ENCODE results near the gene KCMF1. TPM values are rescaled to one million over a fixed set of nuclear protein-coding genes. Genes with fewer than 3 reads are reported as not detected.

Gene KCMF1
- total and polyA plus RNA-seq, 10 of the 15 experiments (the other 5 are each of a cell fraction or from before 2014, with no cell fraction given), result 8.4 to 124 (median 43.0) TPM

- Histone ChIP-seq H4K20me1 (ENCODE audit: control insufficient read depth, insufficient read depth) (no peaks in the 10 kb centered on the region), H3K4me1 (ENCODE audit: control insufficient read depth, insufficient read depth, low read length) (peaks cover 10% of the 10 kb centered on the region), H3K9me3 (replicated peaks; ENCODE audit: control insufficient read depth, insufficient read depth, low read length) (peaks cover 7% of the 10 kb centered on the region; the same call in 2 of the 3 replicates), H3K9ac (ENCODE audit: control insufficient read depth, insufficient read depth, low read length) (no peak overlapping the region), H3K27ac (ENCODE audit: control insufficient read depth, insufficient read depth) (no peak overlapping the region), H3K27me3 (replicated peaks in 1 of 2; ENCODE audit: control insufficient read depth in 2 of 2, insufficient read depth in 2 of 2, low read length in 1 of 2) (no peaks in the 10 kb centered on the region), H3K4me2 (ENCODE audit: control insufficient read depth, insufficient read depth) (no peak overlapping the region), H2AFZ (ENCODE audit: control insufficient read depth, low read depth, low read length) (no peak overlapping the region), H3K4me3 (no peak overlapping the region), H3K79me2 (ENCODE audit: control insufficient read depth, insufficient read depth, low read length) (peaks cover 86% of the 10 kb centered on the region), H3K36me3 (ENCODE audit: control insufficient read depth in 2 of 2, insufficient read depth in 2 of 2, low read length in 1 of 2) (peaks cover 0 to 13% of the 10 kb centered on the region in 2 experiments; a peak in 1 of 4 replicates)
- ChIA-PET SMC1A (ENCODE audit: uncharacterized antibody, unreplicated experiment) (interaction anchor here (1.4 to 3.6 kb wide), 3 partner anchors 9 to 76 kb away, joined by 5 to 16 read pairs (median 8); no protein-coding TSS in a partner anchor), CTCF (interaction anchor here (1.2 to 1.7 kb wide), 5 partner anchors 11 to 55 kb away, joined by 3 to 6 read pairs (median 3); no protein-coding TSS in a partner anchor), RAD21 (ENCODE audit: unreplicated experiment) (interaction anchor here (1.8 to 2.2 kb wide), 2 partner anchors 16 to 76 kb away, joined by 4 to 8 read pairs; no protein-coding TSS in a partner anchor), POLR2A (interaction anchor here (0.5 to 1.3 kb wide), 4 partner anchors 9 to 530 kb away, joined by 3 to 5 read pairs (median 4); no protein-coding TSS in a partner anchor)
- WGBS (ENCODE audit: insufficient coverage, insufficient replicate concordance, low lambda C conversion rate, missing lambda C conversion rate), result 51% methylated on average over 2 of the region's 2 CpGs
- intact Hi-C loops (cut with micrococcal nuclease; ENCODE audit: unreplicated experiment) (no loop called here), in situ Hi-C loops (cut with MboI) (no loop called here)
- FAIRE-seq (no peak), ATAC-seq (no peak), DNase-seq (ENCODE audit: low read depth, low spot score) (no peak)
- no TSS peak for BruUV-seq (replicated peaks)
- no peak for TF ChIP-seq FOS (IDR thresholded peaks at IDR 0.05; ENCODE audit: borderline replicate concordance, extremely low read depth, insufficient read length)
- TF ChIP-seq CHD2 (IDR thresholded peaks at IDR 0.05; ENCODE audit: borderline replicate concordance, low read depth, low read length), result no peak
- TF ChIP-seq SMARCA5 (IDR thresholded peaks at IDR 0.05), result no peak
These were observed 30.6 kb downstream of the KCMF1 start for GRCh38 chr2:85001595-85001994.

- peaks cover 7% of the 10 kb centered on the region; the same call in 2 of the 3 replicates for H3K9me3 ChIP-seq (replicated peaks; ENCODE audit: control insufficient read depth, insufficient read depth, low read length)
- H3K79me2 ChIP-seq (ENCODE audit: control insufficient read depth, insufficient read depth, low read length), result peaks cover 86% of the 10 kb centered on the region
- H3K27ac ChIP-seq (ENCODE audit: control insufficient read depth, insufficient read depth), result no peak overlapping the region
- TF ChIP-seq MEF2B (IDR thresholded peaks at IDR 0.05; ENCODE audit: partially characterized antibody, poor library complexity, severe bottlenecking) (no peak), FOXK2 (IDR thresholded peaks at IDR 0.05) (no peak), JUNB (IDR thresholded peaks at IDR 0.05) (no peak)
- in situ Hi-C loops (cut with MboI) (no loop called here), intact Hi-C loops (cut with micrococcal nuclease; ENCODE audit: unreplicated experiment) (no loop called here)
- no peak overlapping the region for H3K9ac ChIP-seq (ENCODE audit: control insufficient read depth, insufficient read depth, low read length)
- H3K27me3 ChIP-seq (replicated peaks in 1 of 2; ENCODE audit: control insufficient read depth in 2 of 2, insufficient read depth in 2 of 2, low read length in 1 of 2), result no peaks in the 10 kb centered on the region
- no peak overlapping the region for H3K4me2 ChIP-seq (ENCODE audit: control insufficient read depth, insufficient read depth)
- ATAC-seq, result no peak
- peaks cover 4 to 12% of the 10 kb centered on the region in 2 experiments for H3K36me3 ChIP-seq (ENCODE audit: control insufficient read depth in 2 of 2, insufficient read depth in 2 of 2, low read length in 1 of 2)
- H4K20me1 ChIP-seq (ENCODE audit: control insufficient read depth, insufficient read depth), result no peaks in the 10 kb centered on the region
- FAIRE-seq, result no peak
- no peak overlapping the region for H3K4me3 ChIP-seq
- ChIA-PET SMC1A (ENCODE audit: uncharacterized antibody, unreplicated experiment) (interaction anchor here (0.8 to 3.6 kb wide), 6 partner anchors 10 to 77 kb away, joined by 3 to 16 read pairs (median 5); no protein-coding TSS in a partner anchor), POLR2A (interaction anchor here (0.6 to 0.9 kb wide), 4 partner anchors 25 to 231 kb away, joined by 3 to 5 read pairs (median 3); no protein-coding TSS in a partner anchor), RAD21 (ENCODE audit: unreplicated experiment) (interaction anchor here (1.2 to 2.2 kb wide), 4 partner anchors 15 to 77 kb away, joined by 3 to 8 read pairs (median 6); no protein-coding TSS in a partner anchor), CTCF (interaction anchor here (0.8 to 1.7 kb wide), 8 partner anchors 10 to 76 kb away, joined by 3 to 6 read pairs (median 4); no protein-coding TSS in a partner anchor)
- peaks cover 10% of the 10 kb centered on the region for H3K4me1 ChIP-seq (ENCODE audit: control insufficient read depth, insufficient read depth, low read length)
- BruUV-seq (replicated peaks), result no TSS peak
- H2AFZ ChIP-seq (ENCODE audit: control insufficient read depth, low read depth, low read length), result no peak overlapping the region
- no peak for DNase-seq (ENCODE audit: low read depth, low spot score)
These were observed 31.6 kb downstream of the KCMF1 start for GRCh38 chr2:85002534-85002933.
